ENCODE measurements around the gene EFTUD2. TPM values are rescaled to one million over a fixed set of nuclear protein-coding genes. Genes with fewer than 3 reads are reported as not detected.

EFTUD2 gene
- total RNA-seq, 2 experiments from 2014 or later = 73.5 to 148 TPM

- intact Hi-C loops (cut with micrococcal nuclease; ENCODE audit: unreplicated experiment) = no loop called here
- DNase-seq (ENCODE audit: low spot score) = no peak
- Histone ChIP-seq H3K4me3 (ENCODE audit: low read depth, low read length, poor library complexity, severe bottlenecking) (no peak overlapping the region), H3K4me1 (ENCODE audit: insufficient read depth, low read length, poor library complexity, severe bottlenecking) (no peaks in the 10 kb centered on the region), H3K4me2 (ENCODE audit: low read length) (no peak overlapping the region), H3K9me2 (ENCODE audit: insufficient read depth, low read length) (no peaks in the 10 kb centered on the region), H3K9me3 (ENCODE audit: low read length) (no peaks in the 10 kb centered on the region), H3K36me3 (ENCODE audit: insufficient read depth, low read length) (peaks cover 91% of the 10 kb centered on the region), H3K27ac (ENCODE audit: low read depth, low read length, poor library complexity, severe bottlenecking) (no peak overlapping the region), H2AFZ (ENCODE audit: low read length) (no peak overlapping the region), H4K20me1 (ENCODE audit: insufficient read depth, low read length) (no peaks in the 10 kb centered on the region), H3K79me2 (ENCODE audit: insufficient read depth, low read depth, low read length) (no peaks in the 10 kb centered on the region)
- ChIA-PET CTCF (ENCODE audit: unreplicated experiment) (no interaction called here), POLR2A (no interaction called here)
- no TSS peak for BruUV-seq (replicated peaks)
- TF ChIP-seq EZH2phosphoT487 (IDR thresholded peaks at IDR 0.05; ENCODE audit: borderline replicate concordance, low read depth, low read length) (no peak), CTCF (conservative IDR thresholded peaks at IDR 0.05; ENCODE audit: low read length) (no peak)
Observed at GRCh38 chr17:44875761-44876160, 23.5 kb downstream of the EFTUD2 start.

- no peak for TF ChIP-seq EZH2phosphoT487 (IDR thresholded peaks at IDR 0.05; ENCODE audit: borderline replicate concordance, low read depth, low read length)
- TF ChIP-seq CTCF (conservative IDR thresholded peaks at IDR 0.05; ENCODE audit: low read length) = no peak
- POLR2A ChIA-PET = interaction anchor here (0.6 kb wide), 1 partner anchor 123 kb away, joined by 4 read pairs; no protein-coding TSS in a partner anchor
Observed at GRCh38 chr17:44872131-44872768, 27.0 kb downstream of the EFTUD2 start.

DNA sequence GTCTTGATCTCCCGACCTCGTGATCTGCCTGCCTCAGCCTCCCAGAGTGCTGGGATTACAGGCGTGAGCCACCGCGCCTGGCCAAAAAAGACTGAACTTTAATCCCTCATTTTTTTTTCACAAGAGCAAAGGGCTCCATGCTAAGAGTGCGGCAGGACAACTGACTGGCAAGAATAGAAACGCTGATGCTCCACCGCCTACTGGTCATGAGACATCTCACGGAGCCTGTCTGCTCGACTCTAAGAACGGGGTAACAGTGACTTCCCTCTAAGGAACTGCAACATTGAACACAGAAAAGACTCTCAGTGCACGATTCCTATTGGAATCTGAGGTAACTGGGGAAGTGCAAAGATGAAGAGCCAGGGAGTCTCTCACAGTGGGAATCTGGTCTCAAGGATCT, 27.7 kb downstream of the EFTUD2 start:
- intact Hi-C loops (cut with micrococcal nuclease; ENCODE audit: unreplicated experiment) = no loop called here
- BruUV-seq (replicated peaks) = no TSS peak
- Histone ChIP-seq H3K9me3 (ENCODE audit: low read length) (no peaks in the 10 kb centered on the region), H3K79me2 (ENCODE audit: insufficient read depth, low read depth, low read length) (no peaks in the 10 kb centered on the region), H4K20me1 (ENCODE audit: insufficient read depth, low read length) (no peaks in the 10 kb centered on the region), H3K27ac (ENCODE audit: low read depth, low read length, poor library complexity, severe bottlenecking) (no peak overlapping the region), H3K4me2 (ENCODE audit: low read length) (no peak overlapping the region), H3K4me1 (ENCODE audit: insufficient read depth, low read length, poor library complexity, severe bottlenecking) (no peaks in the 10 kb centered on the region), H3K36me3 (ENCODE audit: insufficient read depth, low read length) (peaks cover 89% of the 10 kb centered on the region), H3K9me2 (ENCODE audit: insufficient read depth, low read length) (no peaks in the 10 kb centered on the region), H2AFZ (ENCODE audit: low read length) (no peak overlapping the region), H3K4me3 (ENCODE audit: low read depth, low read length, poor library complexity, severe bottlenecking) (no peak overlapping the region)
- ChIA-PET POLR2A (interaction anchor here (0.6 kb wide), 1 partner anchor 116 kb away, joined by 3 read pairs; no protein-coding TSS in a partner anchor), CTCF (ENCODE audit: unreplicated experiment) (no interaction called here)
- no peak for TF ChIP-seq EZH2phosphoT487 (IDR thresholded peaks at IDR 0.05; ENCODE audit: borderline replicate concordance, low read depth, low read length)
- TF ChIP-seq CTCF (conservative IDR thresholded peaks at IDR 0.05; ENCODE audit: low read length) = no peak
- no peak for DNase-seq (ENCODE audit: low spot score)

More at GRCh38 chr17:44872131-44872768, 27.0 kb downstream of the EFTUD2 start:
- DNase-seq (ENCODE audit: low spot score) = no peak
- H3K4me1 ChIP-seq (ENCODE audit: insufficient read depth, low read length, poor library complexity, severe bottlenecking) = no peaks in the 10 kb centered on the region
- CTCF ChIA-PET (ENCODE audit: unreplicated experiment) = interaction anchor here (0.5 kb wide), 1 partner anchor 88 kb away, joined by 3 read pairs; no protein-coding TSS in a partner anchor
- H4K20me1 ChIP-seq (ENCODE audit: insufficient read depth, low read length) = no peaks in the 10 kb centered on the region
- no TSS peak for BruUV-seq (replicated peaks)
- no peak overlapping the region for H3K27ac ChIP-seq (ENCODE audit: low read depth, low read length, poor library complexity, severe bottlenecking)
- H3K79me2 ChIP-seq (ENCODE audit: insufficient read depth, low read depth, low read length) = no peaks in the 10 kb centered on the region
- no peaks in the 10 kb centered on the region for H3K9me3 ChIP-seq (ENCODE audit: low read length)
- no peak overlapping the region for H2AFZ ChIP-seq (ENCODE audit: low read length)
- H3K4me2 ChIP-seq (ENCODE audit: low read length) = no peak overlapping the region
- intact Hi-C loops (cut with micrococcal nuclease; ENCODE audit: unreplicated experiment) = no loop called here
- H3K9me2 ChIP-seq (ENCODE audit: insufficient read depth, low read length) = no peaks in the 10 kb centered on the region
- no peak overlapping the region for H3K4me3 ChIP-seq (ENCODE audit: low read depth, low read length, poor library complexity, severe bottlenecking)
- peaks cover 90% of the 10 kb centered on the region for H3K36me3 ChIP-seq (ENCODE audit: insufficient read depth, low read length)

Measured in OCI-LY7 (cell line).